GM18502 (cell line): ENCODE measurements around the gene SMIM20.
"Not testable (repeated sequence)": the region's sequence is repeated elsewhere in the genome, so short reads cannot be mapped to it uniquely, and the experiment has no call there.

Experiments used
- ATAC-seq: cut with Tn5 transposase; IDR thresholded peaks from one replicate; pipeline ENCODE4 v1.9.1; 2021; ENCODE audit warnings: mild to moderate bottlenecking; ENCODE audit not compliant: unreplicated experiment, poor library complexity

The SMIM20 gene

DNA sequence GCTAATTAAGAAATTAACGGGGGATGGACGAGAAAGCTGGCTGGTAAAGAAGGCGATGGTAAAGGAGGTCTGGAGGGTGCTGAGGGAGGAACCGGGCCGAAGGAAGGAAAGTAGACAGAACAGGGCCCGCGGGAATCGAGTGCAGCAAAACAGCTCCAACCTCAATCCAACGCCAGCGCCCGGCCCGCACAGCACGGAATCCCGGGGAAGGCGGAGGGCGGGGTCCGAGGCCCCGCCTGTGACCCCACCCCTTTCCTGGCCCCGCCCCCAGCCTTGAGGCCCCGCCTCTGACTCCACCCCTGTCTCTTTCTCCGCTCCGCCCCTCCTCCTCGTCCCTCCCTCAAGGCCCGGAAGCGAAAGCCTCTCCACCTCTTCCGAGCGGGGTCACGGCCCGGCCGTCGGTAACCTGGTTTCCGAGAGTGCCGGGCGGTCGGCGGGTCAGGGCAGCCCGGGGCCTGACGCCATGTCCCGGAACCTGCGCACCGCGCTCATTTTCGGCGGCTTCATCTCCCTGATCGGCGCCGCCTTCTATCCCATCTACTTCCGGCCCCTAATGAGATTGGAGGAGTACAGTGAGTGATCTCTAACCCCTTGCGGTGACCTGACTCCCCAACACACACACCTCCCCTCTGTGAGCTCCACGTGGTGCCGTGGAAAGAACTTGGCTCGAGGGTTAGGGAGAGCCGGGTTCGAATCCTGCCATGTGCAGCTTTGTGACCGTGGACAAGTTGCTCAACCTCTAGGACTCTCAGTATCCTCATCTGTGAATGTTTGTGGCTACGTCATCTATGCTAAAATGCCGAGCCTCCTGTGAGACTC is at the start of gene SMIM20:
Gene SMIM20 (plus strand): TSS at position 370 of the 819 bp plus-strand sequence. CDS start 94 bp downstream, at position 464.
- ATAC-seq, result peak; percentile 94

DNA sequence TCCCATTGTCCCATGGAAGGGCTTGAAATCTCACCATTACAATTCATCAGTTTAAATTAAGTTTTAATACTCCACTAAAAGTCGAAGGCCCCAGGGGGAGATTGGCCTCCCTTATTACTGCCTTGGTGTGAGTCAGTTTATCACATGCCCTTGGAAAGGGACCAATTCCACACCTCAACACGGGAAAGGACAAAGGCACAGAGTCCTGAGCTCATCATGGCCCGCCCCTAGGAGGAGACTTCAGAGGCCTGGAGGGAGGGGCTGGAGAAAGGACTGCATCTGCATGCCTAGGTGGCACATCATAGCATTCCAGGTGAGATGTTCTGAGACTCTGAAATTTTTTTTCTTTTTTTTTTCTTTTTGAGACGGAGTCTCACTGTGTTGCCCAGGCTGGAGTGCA is 48.4 kb upstream of the SMIM20 start:
- no peak for ATAC-seq

- not testable (repeated sequence) for ATAC-seq
These were observed 47.6 kb upstream of the SMIM20 start for GRCh38 chr4:25866401-25866800.

- no peak for ATAC-seq
These were observed 46.2 kb upstream of the SMIM20 start for GRCh38 chr4:25867781-25868294.

GRCh38 chr4:25870081-25870480 is 43.9 kb upstream of the SMIM20 start:
- ATAC-seq, result peak; percentile 56

- no peak for ATAC-seq
These were observed 41.0 kb upstream of the SMIM20 start for GRCh38 chr4:25872851-25873631.

DNA sequence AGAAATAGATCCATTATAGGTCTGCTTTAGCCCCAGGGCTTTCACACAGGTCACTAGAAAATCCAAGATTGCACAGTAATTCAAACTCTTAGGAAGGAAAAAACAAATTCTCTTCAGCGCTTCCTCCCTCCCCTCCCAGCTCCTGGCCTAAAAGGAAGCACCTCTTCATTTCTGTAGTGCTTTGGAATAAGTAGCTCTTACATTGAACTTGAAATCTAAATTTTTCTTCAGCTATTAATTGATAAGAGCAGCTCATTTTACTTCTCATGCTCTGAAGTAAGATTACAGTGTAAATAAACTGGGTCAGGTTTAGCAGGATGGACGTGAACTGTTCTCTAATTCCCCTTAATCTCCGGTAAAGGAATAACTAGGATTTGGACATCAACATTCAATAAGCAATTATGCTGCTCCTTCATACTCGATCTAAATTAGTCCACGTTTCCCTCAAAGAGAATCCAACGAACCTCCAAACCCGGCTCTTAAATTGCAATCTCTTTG is 40.3 kb upstream of the SMIM20 start:
- ATAC-seq, result no peak

DNA sequence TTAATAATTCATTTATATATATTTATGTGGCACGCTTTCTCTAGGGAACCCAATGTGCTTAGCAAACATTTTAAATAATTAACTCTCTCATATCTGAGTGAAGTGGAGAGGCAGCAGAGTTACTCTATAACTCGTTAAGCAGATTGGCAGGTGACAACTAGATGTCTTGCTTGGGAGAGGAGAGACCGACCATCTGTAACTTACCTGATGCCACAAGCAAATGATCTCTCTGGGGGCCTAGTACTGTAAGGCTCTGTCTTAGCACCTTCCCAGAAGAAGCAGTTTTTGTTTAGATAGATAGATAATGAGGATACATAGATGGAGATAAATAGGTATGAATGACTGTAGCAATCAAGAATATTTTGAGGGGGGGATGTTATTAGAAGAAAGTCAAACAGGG is 39.4 kb upstream of the SMIM20 start:
- no peak for ATAC-seq

DNA sequence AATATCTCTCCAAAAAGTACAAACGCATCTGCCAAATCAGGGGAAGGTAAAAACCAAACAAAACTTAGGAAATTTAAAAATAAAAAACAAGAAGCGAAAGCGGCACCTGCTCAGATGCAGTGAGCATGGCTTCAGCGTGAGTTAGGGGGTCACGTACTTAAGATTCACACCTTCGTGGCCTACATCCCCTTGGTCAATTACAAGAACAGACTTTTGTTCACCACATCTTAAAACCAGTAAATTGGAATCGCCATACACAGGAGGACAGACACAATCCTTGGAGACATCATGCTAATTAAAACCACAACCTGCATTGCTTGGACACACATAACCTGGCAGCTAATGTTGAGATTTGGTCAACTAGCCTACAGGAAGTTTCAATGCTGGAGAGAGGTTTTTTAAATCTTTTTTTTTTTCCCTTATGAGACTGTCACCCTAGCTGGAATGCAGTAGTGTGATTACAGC is 38.7 kb upstream of the SMIM20 start:
- ATAC-seq, result no peak

GRCh38 chr4:25878676-25879075 is 35.3 kb upstream of the SMIM20 start:
- no peak for ATAC-seq

GRCh38 chr4:25879091-25879584 is 34.9 kb upstream of the SMIM20 start:
- no peak for ATAC-seq

DNA sequence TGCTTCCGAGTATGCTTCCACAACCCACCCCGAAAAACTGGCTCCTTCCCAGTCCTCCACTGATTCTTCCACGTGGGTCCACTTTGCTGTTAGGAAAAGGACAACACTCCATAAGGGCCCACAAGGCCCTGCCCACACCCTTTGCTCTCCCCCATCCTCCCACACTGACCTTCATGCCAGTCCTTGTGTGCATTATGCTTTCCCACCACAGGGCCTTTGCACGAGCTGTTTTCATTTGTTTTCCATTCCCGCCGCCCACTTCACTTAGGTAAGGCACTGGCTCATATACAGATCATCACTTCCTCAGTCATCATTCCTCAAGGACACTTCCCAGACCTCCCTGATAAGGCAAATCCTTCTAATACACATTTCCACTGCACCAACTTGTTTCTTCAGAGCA is 34.4 kb upstream of the SMIM20 start:
- no peak for ATAC-seq

DNA sequence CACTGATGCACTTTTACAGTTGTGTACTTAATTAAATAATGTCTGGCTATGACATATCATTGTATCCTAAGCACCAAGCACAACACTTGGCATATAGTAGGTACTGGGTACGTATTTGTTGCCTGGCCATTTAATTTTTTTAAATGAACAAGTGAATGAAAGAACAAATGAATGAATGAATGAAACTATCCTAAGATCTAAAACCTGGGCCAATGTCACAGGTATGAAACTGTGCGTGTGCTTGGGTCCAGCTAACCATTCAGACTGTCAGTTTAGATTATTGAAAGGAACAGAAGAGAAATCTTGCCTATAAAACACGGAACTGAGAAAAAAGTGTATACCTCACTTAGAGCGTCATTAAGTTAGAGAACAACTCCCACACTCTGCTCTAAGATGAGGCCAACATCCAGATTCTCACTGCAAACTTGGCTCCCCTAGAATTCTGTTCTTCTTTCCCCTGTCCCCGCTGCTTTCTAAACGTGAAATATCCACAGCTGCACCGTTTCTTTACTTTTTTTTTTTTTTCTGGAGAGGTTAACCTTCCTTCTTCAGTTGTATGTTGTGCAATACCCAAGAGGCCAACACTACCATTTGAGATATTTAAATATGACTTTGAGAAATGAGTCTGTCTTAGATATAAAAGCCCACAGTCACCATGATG is 33.9 kb upstream of the SMIM20 start:
- peak; percentile 64 for ATAC-seq

GRCh38 chr4:25881193-25881592 is 32.8 kb upstream of the SMIM20 start:
- no peak for ATAC-seq

GRCh38 chr4:25882226-25882625 is 31.8 kb upstream of the SMIM20 start:
- ATAC-seq, result no peak

DNA sequence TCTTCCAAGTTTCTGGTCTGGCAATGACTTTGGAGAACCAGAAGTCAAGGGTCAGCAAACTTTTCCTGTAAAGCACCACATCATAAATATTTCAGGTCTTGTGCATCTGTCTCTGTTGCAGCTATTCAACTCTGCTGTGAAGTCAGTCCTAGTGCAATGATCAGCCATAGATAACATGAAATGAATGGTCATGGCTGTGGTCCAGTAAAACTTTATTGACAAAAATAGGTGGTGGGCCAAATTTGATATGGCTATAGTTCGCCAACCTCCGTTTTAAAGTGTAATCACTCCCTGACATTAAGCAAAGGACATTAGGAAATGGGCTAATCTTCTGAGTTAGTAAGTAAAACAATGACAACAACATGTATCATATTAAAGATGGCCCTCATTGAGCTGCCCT is 30.5 kb upstream of the SMIM20 start:
- ATAC-seq, result no peak

- peak; percentile 60 for ATAC-seq
These were observed 29.8 kb upstream of the SMIM20 start for GRCh38 chr4:25884031-25884782.

DNA sequence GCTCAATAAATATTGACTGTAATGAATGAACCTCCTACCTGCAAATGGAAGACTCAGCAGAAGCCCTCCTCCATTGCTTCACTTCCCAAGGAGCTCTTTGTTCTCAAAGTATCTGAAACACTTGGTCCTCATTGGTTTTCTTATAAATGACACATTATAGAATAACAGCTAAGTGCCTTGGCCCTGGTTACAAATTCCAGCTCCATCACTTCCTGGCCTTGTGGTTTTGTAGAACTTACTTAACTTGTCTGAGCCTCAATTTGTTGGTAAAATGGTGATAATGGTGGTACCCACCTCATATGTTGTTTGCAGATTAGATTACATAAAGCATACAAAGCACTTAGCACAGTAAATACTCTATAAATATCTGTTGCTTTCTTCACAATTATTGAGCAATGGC is 25.2 kb upstream of the SMIM20 start:
- ATAC-seq, result no peak

DNA sequence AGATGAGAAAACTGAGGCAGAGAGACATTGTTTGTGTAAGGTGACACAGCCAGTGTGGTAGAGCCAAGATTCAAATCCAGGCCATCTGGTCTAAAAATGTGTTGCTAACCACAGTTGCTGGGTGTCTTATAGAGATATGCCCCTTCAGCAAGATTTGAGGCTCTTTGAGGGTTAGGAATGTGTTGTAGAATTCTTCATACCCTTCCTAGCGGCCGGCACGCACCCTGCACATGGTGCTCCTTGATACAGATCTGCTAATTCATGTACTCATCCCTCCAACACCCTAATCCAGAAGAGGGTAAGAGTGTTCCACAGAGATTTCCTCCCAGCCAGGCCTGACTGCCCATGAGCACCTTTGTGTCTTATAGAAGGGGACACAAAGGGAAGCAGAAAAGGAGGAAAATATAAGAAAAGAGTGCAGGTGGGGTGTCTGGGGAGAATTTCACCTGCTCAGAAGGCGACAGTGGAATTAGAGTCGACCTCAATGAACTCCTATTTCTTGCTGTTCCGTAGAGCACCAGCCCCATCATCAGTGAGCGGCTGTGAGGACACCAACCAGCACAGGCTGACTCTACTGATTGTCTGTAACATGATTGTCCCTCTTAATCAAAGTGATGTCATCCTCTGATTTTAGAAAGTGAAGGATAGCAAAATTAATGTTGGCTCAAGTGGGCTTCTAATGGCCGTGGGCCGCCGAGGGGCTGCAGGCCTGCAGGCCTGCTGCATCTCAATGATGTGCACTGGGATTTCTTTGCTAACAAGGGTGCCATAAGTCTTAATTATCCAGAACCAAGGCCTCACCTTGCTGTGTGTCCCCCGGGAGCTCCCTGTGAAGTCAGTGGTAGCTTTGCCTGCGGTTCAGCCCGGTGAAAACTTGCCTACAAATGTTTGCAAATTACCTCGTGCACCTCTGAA is 24.2 kb upstream of the SMIM20 start:
- ATAC-seq, result no peak
